Muscle layer of colon (tissue), 2 donors: ENCODE measurements around the gene ABCA12.

ENCODE experiments used
- H3K27ac ChIP-seq: one replicate; pipeline ENCODE4 v1.7.0; 2013; ENCODE audit warnings: low read depth, mild to moderate bottlenecking, low read length, moderate library complexity
- H3K27me3 ChIP-seq, 2 donors: one replicate each; pipeline ENCODE4 v1.7.0; 2013; ENCODE audit warnings: low read length in 2 of 2, mild to moderate bottlenecking in 2 of 2; ENCODE audit not compliant: insufficient read depth in 2 of 2, control insufficient read depth in 1 of 2
- H3K36me3 ChIP-seq: one replicate; pipeline ENCODE4 v1.7.0; 2013; ENCODE audit warnings: mild to moderate bottlenecking, low read length; ENCODE audit not compliant: insufficient read depth
- H3K4me1 ChIP-seq: one replicate; pipeline ENCODE4 v1.7.0; 2013; ENCODE audit warnings: mild to moderate bottlenecking, low read length; ENCODE audit not compliant: insufficient read depth
- H3K4me3 ChIP-seq, 2 donors: one replicate each; pipeline ENCODE4 v1.7.0; 2013; ENCODE audit warnings: low read length in 2 of 2, low read depth in 1 of 2, mild to moderate bottlenecking in 1 of 2, moderate library complexity in 1 of 2
- H3K9ac ChIP-seq: one replicate; pipeline ENCODE4 v1.7.0; 2013; ENCODE audit warnings: low read length
- H3K9me3 ChIP-seq: one replicate; pipeline ENCODE4 v1.7.0; 2013; ENCODE audit warnings: mild to moderate bottlenecking, low read length
- donor health status: abdominal sarcoma.
- donor health status: Adenocarcinoma of cecum.

The ABCA12 gene

DNA sequence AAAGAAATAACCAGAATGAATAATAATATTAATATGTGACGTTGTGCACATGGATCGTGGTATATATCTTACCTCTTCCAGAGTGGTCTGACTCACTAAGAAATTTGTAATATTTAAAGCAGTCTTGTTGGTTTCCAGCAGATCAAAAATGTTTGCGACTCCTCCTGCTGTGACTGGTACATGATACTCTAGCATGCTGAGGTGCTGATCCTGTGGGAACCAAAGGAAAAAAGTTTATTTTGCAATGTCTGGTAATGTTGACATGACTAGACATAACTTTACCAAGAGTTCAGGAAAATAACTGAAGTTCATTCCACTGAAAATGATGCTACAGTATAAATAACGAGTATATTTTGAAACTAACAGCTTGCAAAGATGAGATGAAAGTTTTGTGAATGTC, 204.4 kb downstream of the ABCA12 start:
- Histone ChIP-seq H3K27me3 (no peaks in the 10 kb centered on the region), H3K9ac (no peak overlapping the region), H3K4me3 (no peak overlapping the region), H3K9me3 (no peaks in the 10 kb centered on the region), H3K36me3 (no peaks in the 10 kb centered on the region), H3K4me1 (no peaks in the 10 kb centered on the region), H3K27ac (no peak overlapping the region)

- H3K9ac ChIP-seq: no peak overlapping the region
- H3K27me3 ChIP-seq: no peaks in the 10 kb centered on the region
- H3K4me1 ChIP-seq: no peaks in the 10 kb centered on the region
- no peak overlapping the region for H3K4me3 ChIP-seq
- no peaks in the 10 kb centered on the region for H3K36me3 ChIP-seq
- H3K27ac ChIP-seq: no peak overlapping the region
- H3K9me3 ChIP-seq: no peaks in the 10 kb centered on the region
Measured at GRCh38 chr2:214904634-214905033, 233.8 kb downstream of the ABCA12 start.

DNA sequence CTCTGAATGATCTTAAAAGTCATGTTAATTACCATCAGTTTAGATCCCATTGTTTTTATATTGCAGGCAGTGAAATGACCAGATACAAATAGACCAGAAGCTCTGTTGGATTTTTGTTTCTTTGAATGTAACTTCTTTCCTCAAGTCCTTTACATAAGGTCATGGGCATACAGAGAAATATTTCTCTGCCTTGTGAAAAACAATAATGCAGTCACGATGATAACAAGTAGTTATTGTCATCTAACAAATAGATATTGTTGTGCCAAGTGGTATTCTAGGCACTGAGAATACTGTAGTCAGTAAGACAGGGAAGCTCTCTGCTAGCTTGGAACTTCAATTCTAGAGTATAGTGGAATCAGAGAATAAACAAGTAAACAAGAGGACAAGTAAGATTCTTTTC, 234.2 kb downstream of the ABCA12 start:
- Histone ChIP-seq H3K27me3 (no peaks in the 10 kb centered on the region), H3K27ac (no peak overlapping the region), H3K9ac (no peak overlapping the region), H3K4me1 (no peaks in the 10 kb centered on the region), H3K9me3 (no peaks in the 10 kb centered on the region), H3K4me3 (no peak overlapping the region), H3K36me3 (no peaks in the 10 kb centered on the region)

GRCh38 chr2:214902286-214902685, 236.1 kb downstream of the ABCA12 start:
- Histone ChIP-seq H3K4me3 (no peak overlapping the region), H3K27ac (no peak overlapping the region), H3K9ac (no peak overlapping the region), H3K36me3 (no peaks in the 10 kb centered on the region), H3K27me3 (no peaks in the 10 kb centered on the region), H3K4me1 (no peaks in the 10 kb centered on the region), H3K9me3 (no peaks in the 10 kb centered on the region)

GRCh38 chr2:214899751-214900150, 238.7 kb downstream of the ABCA12 start:
- H3K9ac ChIP-seq: no peak overlapping the region
- H3K4me3 ChIP-seq: no peak overlapping the region
- H3K27me3 ChIP-seq: no peaks in the 10 kb centered on the region
- no peaks in the 10 kb centered on the region for H3K9me3 ChIP-seq
- H3K27ac ChIP-seq: no peak overlapping the region
- H3K36me3 ChIP-seq: no peaks in the 10 kb centered on the region
- no peaks in the 10 kb centered on the region for H3K4me1 ChIP-seq

- Histone ChIP-seq H3K9ac (no peak overlapping the region), H3K27ac (no peak overlapping the region), H3K4me1 (no peaks in the 10 kb centered on the region), H3K36me3 (no peaks in the 10 kb centered on the region), H3K9me3 (no peaks in the 10 kb centered on the region), H3K27me3 (no peaks in the 10 kb centered on the region), H3K4me3 (no peak overlapping the region)
Measured at GRCh38 chr2:214896274-214896673, 242.2 kb downstream of the ABCA12 start.

DNA sequence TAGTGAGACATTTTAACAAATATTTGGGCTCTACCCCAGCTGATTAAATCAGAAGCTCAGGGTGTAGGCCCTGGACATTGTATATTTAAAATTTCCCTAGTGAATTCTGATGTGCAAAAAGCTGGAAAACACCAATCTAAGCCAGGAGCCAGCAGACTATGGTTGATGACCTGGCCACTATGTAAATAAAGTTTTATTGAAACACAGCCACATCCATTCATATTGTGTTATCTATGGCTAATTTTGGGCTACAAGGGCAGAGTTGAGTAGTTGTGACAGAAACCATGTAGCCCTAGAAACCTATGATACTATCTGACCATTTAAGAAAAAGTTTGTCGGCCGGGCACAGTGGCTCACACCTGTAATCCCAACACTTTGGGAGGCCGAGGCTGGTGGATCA, 243.0 kb downstream of the ABCA12 start:
- Histone ChIP-seq H3K36me3 (no peaks in the 10 kb centered on the region), H3K27me3 (no peaks in the 10 kb centered on the region), H3K9me3 (no peaks in the 10 kb centered on the region), H3K4me3 (no peak overlapping the region), H3K4me1 (no peaks in the 10 kb centered on the region), H3K27ac (no peak overlapping the region), H3K9ac (no peak overlapping the region)

DNA sequence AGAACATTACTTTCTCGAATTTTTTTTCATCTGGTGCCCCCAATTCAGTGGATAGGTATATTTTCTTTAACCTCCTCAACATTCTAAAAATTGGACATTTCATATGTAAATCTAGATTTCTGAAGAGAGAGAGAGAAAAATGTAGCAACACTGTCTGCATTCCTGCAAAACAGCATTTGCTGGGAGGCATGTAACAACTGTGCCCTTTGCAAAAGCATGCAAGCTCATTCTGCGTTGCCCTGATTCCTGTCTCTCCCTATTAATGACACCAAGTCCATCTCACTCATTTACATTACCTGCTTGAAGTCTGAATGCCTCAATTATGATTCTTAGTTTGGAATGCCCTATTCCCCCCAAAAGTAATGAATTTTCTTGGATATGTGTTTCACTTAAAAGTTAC, 249.1 kb downstream of the ABCA12 start:
- Histone ChIP-seq H3K27ac (no peak overlapping the region), H3K4me3 (no peak overlapping the region), H3K9me3 (no peaks in the 10 kb centered on the region), H3K4me1 (no peaks in the 10 kb centered on the region), H3K9ac (no peak overlapping the region), H3K27me3 (no peaks in the 10 kb centered on the region), H3K36me3 (no peaks in the 10 kb centered on the region)

DNA sequence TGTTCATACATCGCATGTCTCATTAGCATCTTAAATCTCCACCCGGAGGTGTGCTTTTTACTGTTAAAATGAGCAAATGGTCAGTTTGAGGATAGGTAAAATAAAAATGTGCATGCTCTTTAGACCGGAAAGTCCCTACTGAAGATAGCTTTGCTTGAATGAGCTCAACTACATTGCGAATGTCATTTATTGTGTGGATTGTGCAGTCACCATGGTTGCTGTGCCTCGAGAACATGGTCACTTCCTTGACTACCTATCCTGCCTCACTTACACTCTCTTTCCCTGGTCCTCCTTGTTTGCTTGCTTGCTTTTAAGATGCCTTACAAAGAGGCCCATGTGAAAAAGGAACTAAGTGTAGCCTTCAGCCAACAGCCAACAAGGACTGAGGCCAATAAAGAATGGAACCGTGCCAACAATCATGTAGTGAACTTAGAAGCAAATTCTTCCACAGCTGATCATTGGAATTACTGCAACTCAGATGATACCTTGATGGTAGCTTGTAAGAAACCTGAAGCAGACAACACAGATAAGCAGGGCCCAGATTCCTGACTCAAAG, 256.7 kb downstream of the ABCA12 start:
- Histone ChIP-seq H3K9me3 (peaks cover 4% of the 10 kb centered on the region), H3K36me3 (no peaks in the 10 kb centered on the region), H3K4me1 (no peaks in the 10 kb centered on the region), H3K27ac (no peak overlapping the region), H3K4me3 (no peak overlapping the region), H3K27me3 (no peaks in the 10 kb centered on the region), H3K9ac (no peak overlapping the region)
